ENCODE results near the gene TSEN2. TPM values are rescaled to one million over a fixed set of nuclear protein-coding genes. Genes with fewer than 3 reads are reported as not detected.
"Not testable (repeated sequence)": the region's sequence is repeated elsewhere in the genome, so short reads cannot be mapped to it uniquely, and the experiment has no call there.

Gene TSEN2
- total RNA-seq, 1 donor from 2014 or later: 11.4 TPM

- H3K36me3 ChIP-seq (ENCODE audit: control insufficient read depth, insufficient read depth, low read length): no peaks in the 10 kb centered on the region
- no peak for DNase-seq (ENCODE audit: low read depth)
- no peak for TF ChIP-seq CTCF (IDR thresholded peaks at IDR 0.05; ENCODE audit: insufficient read depth, low read length, poor library complexity, severe bottlenecking)
- H3K4me3 ChIP-seq (ENCODE audit: low read depth, low read length): no peak overlapping the region
- no peaks in the 10 kb centered on the region for H3K27me3 ChIP-seq (ENCODE audit: control insufficient read depth, insufficient read depth, low read length)
Observed at GRCh38 chr3:12465836-12466225, 18.4 kb upstream of the TSEN2 start.

- DNase-seq (ENCODE audit: low read depth): no peak
- H3K4me3 ChIP-seq (ENCODE audit: low read depth, low read length): no peak overlapping the region
- no peak for TF ChIP-seq CTCF (IDR thresholded peaks at IDR 0.05; ENCODE audit: insufficient read depth, low read length, poor library complexity, severe bottlenecking)
Observed at GRCh38 chr3:12467746-12468145, 16.5 kb upstream of the TSEN2 start.

GRCh38 chr3:12468276-12468675 lies 16.0 kb upstream of the TSEN2 start:
- no peak for DNase-seq (ENCODE audit: low read depth)
- TF ChIP-seq CTCF (IDR thresholded peaks at IDR 0.05; ENCODE audit: insufficient read depth, low read length, poor library complexity, severe bottlenecking): no peak
- Histone ChIP-seq H3K4me3 (ENCODE audit: low read depth, low read length) (no peak overlapping the region), H3K36me3 (ENCODE audit: control insufficient read depth, insufficient read depth, low read length) (no peaks in the 10 kb centered on the region), H3K27me3 (ENCODE audit: control insufficient read depth, insufficient read depth, low read length) (no peaks in the 10 kb centered on the region)

More at GRCh38 chr3:12467746-12468145, 16.5 kb upstream of the TSEN2 start:
- no peaks in the 10 kb centered on the region for H3K27me3 ChIP-seq (ENCODE audit: control insufficient read depth, insufficient read depth, low read length)
- H3K36me3 ChIP-seq (ENCODE audit: control insufficient read depth, insufficient read depth, low read length): no peaks in the 10 kb centered on the region

- Histone ChIP-seq H3K27me3 (ENCODE audit: control insufficient read depth, insufficient read depth, low read length) (no peaks in the 10 kb centered on the region), H3K4me3 (ENCODE audit: low read depth, low read length) (no peak overlapping the region), H3K36me3 (ENCODE audit: control insufficient read depth, insufficient read depth, low read length) (no peaks in the 10 kb centered on the region)
- no peak for DNase-seq (ENCODE audit: low read depth)
- TF ChIP-seq CTCF (IDR thresholded peaks at IDR 0.05; ENCODE audit: insufficient read depth, low read length, poor library complexity, severe bottlenecking): no peak
Observed at GRCh38 chr3:12468757-12469156, 15.5 kb upstream of the TSEN2 start.

GRCh38 chr3:12469222-12469621 lies 15.1 kb upstream of the TSEN2 start:
- H3K4me3 ChIP-seq (ENCODE audit: low read depth, low read length); H3K36me3 ChIP-seq (ENCODE audit: control insufficient read depth, insufficient read depth, low read length); DNase-seq (ENCODE audit: low read depth); H3K27me3 ChIP-seq (ENCODE audit: control insufficient read depth, insufficient read depth, low read length): not testable (repeated sequence)

- Histone ChIP-seq H3K4me3 (ENCODE audit: low read depth, low read length) (no peak overlapping the region), H3K36me3 (ENCODE audit: control insufficient read depth, insufficient read depth, low read length) (no peaks in the 10 kb centered on the region), H3K27me3 (ENCODE audit: control insufficient read depth, insufficient read depth, low read length) (no peaks in the 10 kb centered on the region)
- no peak for DNase-seq (ENCODE audit: low read depth)
- TF ChIP-seq CTCF (IDR thresholded peaks at IDR 0.05; ENCODE audit: insufficient read depth, low read length, poor library complexity, severe bottlenecking): no peak
Observed at GRCh38 chr3:12470111-12470510, 14.2 kb upstream of the TSEN2 start.

Data from kidney epithelial cell (primary cell).